HG03457 (cell line): Measurements from ENCODE around the gene DDOST.

Experiments used
- ATAC-seq: cut with Tn5 transposase; IDR thresholded peaks from one replicate; pipeline ENCODE4 v1.9.1; 2021; ENCODE audit warnings: moderate number of reproducible peaks; ENCODE audit not compliant: unreplicated experiment

DDOST gene

DNA sequence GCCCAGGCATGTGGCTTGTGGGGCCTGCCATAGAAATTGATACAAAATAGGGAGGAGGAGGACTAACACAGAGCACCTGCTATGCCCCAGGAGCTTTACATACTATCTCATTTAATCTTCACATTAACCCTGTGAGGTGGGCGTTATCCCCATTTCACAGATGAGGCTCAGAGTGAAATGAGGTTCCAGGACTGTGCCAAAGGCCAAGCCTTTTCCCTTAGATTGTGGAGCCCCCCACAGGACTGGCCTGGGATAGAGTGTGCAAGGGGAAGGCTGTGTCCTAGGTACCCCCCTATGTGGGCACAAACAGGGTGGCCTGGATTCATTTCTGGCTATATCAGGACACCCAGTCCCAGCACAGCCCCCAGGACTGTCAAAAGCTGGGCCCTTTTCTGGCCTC, 2.2 kb upstream of the DDOST start:
- no peak for ATAC-seq

DNA sequence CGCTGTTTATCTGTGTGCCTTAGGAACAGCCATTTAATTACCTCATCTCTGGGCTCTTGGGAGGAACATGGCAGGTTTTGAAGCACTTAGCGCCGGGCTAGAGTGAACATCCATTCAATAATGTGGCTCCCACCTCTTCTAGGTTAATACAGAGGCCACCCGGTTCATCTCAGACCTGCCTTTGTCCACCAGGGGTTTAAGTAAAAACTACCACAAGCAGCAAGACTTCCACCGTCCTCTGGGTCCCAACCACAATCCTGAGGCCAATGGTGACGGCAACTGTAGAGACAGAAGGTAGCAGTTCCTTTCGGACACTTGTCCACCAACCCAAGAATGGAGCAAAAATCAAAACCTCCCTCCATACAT, 924 bp upstream of the DDOST start:
- ATAC-seq: no peak

DNA sequence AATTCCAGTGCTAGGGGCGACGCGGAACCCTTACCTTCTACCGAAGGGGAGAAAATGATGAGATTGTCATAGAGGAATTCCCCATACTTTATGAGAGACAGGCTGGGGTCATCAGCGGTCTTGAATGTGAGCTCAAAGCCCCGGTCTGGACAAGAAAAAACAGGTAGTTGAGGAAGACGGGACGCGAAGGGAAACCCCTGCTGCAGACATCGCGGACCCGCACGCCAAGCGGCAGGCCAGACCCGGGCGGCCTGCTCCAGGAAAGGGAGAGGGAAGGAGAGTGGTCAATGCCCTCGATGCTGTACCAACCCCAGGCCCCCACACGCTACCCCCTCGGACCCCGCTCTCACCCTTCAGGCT, 342 bp downstream of the DDOST start:
- no peak for ATAC-seq

DNA sequence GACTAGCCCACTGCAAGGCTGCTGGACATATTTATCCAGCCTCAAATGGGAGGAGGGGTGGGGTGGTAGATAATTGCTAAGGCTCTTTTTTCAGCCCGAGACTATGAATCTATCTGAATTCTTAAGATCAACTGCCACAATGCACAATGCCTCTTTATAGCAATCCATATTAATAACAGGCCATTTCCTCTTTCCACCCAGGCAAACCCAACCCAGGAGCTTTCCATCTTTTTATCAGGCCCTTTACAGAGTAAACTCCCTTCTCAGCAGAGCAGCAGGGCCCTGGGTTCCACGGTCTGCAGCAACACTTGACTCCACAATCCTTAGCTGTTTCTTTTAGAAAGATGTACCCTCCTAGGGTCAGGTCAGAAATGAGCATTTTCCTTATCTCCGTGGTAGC, 806 bp downstream of the DDOST start:
- ATAC-seq: no peak

DNA sequence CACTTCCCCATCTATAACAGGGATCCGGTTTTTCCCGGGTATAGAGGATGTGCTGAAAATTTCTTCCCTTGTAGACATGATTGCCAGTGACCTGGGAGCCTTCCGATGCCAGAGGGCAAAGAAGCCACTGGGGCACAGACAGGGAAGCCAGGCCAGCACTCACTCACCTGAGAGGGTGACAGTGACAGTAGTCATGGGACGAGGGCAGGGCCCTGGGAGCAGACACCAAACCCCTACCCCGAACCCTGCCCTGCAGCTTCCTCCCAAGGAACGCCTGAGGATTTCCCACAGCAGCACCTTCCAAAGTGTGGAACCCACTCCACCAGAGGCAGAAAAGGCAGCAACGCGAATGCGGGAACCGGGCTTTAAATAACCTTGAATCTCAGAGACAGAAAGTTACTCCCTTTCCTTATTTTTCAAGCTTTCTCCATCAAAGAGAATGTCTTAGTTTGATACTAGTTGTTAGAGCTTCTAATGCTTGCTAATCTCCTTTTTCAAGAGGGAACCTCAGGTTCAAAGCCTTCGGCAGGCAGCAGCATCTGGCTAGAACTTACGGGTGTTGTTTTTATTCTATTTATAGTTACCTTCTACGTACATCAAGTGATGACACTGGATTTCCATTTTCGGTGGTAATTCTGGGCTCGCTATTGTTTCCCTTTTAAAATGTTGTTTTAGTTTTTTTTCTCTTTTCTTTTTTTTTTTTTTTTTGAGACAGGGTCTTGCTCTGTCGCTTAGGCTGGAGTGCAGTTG, 2.8 kb downstream of the DDOST start:
- ATAC-seq: no peak

DNA sequence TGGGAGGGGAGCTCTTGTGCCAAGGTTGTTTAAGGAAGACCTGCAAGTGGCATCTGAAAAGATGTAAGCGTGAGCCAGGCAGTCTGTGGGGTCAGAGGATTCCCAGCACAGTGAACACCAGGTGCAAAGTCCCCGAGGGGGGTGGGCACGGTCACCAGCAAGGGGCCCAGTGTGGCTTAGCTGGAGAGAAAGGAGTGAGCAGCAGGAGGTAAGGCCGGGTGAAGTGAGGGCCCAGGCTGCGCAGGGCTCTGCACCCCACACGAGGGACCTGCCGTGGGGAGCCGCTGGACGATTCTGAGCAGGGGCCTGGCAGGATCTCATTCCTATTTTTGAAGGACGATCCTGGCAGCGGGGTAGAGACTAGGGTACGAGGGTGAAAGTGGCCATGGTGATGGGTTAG, 4.1 kb downstream of the DDOST start:
- no peak for ATAC-seq

DNA sequence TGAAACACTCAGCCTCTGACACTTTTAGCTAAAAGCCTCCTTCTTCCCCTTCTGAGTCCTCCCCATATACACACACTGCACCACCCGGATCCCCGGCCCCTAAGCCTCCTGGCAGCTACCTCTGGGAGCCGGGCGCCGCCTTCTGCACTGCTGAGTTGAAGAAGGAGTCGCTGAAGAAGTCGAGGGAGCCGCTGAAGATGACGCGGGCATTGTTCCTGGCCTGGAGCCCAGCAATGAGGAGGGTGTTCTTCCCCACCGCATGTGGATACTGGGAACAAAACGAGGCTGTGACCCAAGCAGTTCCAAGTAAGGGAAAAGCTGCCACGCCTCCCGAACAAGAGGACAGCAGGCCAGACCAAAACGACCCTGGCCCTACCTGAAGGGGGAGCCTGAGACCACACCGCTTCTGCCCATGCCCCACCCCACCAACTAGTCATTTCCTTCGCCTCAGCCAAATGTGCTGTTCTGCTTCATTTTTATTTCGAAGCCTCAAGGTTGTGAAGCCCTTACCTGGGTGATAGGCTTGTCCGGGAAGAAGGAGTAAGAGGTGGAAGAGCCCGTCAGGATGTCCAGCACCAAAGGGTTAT, 7.0 kb downstream of the DDOST start:
- ATAC-seq: no peak

DNA sequence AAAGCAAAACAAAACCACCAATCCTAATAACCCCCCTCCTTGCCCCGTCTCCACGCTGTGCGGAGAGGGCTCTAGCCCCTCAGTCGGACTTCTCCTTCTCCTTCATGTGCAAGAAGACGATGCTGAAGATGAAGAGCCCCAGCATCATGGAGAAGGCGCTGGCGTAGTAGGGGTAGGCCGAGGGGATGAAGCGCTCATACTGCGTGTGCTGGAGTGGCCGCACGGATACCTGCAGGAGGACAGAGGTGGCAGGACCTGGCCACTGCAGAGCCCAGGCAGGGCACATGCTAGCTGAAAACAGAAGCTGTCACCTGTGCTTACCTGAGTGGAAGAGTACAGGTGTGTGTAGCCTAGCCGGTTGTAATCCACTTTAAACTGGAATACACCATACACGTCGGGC, 8.9 kb downstream of the DDOST start:
- no peak for ATAC-seq

DNA sequence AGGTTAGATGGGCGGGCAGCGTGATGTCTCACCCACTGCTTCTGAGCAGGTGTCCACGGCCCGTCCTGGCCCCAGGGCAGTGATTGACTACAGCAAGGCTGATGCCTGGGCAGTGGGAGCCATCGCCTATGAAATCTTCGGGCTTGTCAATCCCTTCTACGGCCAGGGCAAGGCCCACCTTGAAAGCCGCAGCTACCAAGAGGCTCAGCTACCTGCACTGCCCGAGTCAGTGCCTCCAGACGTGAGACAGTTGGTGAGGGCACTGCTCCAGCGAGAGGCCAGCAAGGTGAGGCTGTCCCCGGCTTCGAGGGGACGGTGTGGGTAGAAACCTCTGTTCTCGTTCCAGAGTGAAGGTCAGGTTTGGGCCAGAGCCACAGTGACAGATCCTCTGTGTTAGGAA, 12.2 kb downstream of the DDOST start:
- no peak for ATAC-seq

DNA sequence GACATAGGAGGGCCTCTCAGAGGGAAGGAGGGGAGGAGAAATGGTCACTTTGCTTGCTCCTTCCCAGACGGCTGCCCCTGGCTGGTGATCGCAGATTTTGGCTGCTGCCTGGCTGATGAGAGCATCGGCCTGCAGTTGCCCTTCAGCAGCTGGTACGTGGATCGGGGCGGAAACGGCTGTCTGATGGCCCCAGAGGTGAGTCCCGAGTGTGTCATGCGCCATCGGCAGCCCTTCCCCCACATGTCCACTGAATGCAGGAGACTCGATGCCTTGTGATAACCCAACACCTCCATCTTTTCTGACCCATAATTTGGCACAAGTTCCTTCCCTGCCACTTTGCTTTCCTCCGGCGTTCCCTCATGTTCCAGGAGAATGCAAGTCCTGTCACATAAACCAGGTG, 12.7 kb downstream of the DDOST start:
- no peak for ATAC-seq

DNA sequence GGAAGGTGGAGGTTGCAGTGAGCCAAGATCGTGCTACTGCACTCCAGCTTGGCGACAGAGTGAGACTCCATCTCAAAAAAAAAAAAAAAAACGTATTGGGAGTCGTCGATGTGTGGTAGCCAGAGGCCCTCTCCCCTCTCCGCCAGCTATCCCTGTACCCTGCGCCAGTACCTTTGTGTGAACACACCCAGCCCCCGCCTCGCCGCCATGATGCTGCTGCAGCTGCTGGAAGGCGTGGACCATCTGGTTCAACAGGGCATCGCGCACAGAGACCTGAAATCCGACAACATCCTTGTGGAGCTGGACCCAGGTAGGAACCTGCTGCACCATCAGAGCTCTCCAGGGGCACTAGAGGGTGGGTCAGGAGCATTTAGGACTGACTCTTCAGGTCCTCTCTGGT, 15.8 kb downstream of the DDOST start:
- ATAC-seq: no peak

DNA sequence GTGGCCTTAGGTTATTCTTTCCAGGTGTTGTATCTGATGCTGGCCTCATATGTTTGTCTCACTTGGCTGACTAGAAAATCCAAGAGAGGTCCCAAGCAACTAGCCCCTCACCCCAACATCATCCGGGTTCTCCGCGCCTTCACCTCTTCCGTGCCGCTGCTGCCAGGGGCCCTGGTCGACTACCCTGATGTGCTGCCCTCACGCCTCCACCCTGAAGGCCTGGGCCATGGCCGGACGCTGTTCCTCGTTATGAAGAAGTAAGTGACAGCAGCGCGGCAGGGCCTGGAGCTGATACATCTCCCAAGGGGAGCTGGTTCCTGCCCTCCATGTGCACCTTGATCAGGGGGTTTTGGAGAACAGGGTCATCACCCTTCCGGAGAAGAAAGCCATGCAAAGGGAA, 16.8 kb downstream of the DDOST start:
- no peak for ATAC-seq

DNA sequence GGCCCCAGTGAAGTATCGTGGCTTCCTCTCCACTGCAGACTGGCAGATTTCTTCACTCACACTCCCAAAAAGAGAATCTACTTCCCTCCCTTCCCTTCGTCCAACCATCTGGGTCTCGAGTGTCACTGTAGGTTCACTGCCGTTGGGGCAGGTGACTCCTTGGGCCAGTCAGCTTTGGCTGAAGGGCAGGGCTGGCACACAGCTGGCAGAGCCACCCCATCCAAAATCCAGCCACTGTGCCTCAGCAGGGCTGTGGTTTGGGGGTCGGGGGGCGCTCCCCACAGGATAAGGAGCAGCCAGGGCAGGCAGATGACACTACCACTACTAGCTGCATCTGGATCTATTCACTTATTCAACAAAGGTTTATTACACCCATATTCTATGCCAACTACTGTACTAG, 18.1 kb downstream of the DDOST start:
- no peak for ATAC-seq

DNA sequence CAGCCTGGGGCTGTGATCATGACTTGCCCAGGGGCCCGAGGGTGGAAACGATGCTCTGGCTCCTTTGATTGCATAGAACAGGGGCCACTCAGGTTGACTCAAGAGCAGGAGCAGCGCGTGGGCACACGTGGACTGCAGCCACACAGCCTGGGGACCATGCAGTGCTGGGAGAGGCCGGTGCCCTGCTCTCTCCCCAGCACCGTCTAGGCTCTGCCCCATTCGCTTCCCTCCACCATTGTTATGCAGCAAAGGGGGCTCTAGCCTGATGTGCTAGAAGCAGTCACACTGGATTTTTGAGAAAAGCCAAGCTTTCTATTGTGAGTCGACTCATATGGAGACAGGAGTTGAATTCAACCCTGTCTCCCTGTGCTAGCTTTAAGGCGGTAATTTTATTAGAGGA, 19.2 kb downstream of the DDOST start:
- no peak for ATAC-seq

DNA sequence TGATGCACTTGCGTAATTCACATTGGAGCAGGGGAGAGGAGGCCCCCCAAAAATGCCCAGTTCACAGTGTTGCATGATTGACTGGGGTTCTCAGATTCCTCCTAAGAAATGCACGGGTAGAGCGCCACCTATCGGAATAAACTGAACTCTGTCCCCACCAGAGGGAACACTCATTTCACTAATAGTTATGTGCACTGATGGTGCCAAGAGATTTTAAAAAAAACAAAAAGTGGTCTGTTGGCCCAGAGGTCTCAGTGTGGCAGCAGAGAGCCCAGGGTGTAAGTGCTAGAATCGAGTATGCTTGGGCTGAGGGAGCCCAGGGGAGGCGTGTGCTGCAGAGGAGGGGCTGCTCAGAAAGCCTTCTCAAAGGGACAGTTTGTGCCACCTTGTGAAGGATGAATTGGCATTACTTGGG, 21.0 kb downstream of the DDOST start:
- ATAC-seq: no peak

DNA sequence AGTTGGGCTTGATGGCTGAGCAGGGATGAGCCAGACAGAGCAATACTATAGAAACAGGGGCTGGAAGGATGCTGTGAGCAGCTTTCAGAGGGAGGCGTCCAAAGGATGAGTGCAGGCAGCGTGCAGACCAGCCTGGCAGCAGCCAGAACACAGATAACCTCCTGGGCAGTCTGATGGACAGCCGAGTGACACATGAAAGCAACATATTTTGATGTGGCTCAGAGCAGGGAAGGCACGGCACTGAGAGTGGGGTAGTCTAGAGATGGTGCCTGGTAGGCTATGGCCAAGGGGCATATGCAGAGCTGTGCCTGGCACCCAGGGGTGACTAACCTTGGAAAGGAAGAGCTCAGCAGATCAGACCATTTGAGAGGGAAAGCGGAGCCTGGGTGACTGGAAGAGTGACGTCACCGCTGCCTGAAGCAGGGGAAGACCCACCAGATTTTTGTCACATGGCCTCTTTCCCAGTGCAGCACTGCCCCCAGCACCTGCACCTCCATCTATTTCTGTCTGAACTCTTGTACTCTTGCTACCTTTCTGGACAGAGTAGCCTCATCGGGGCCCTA, 24.3 kb downstream of the DDOST start:
- ATAC-seq: no peak

DNA sequence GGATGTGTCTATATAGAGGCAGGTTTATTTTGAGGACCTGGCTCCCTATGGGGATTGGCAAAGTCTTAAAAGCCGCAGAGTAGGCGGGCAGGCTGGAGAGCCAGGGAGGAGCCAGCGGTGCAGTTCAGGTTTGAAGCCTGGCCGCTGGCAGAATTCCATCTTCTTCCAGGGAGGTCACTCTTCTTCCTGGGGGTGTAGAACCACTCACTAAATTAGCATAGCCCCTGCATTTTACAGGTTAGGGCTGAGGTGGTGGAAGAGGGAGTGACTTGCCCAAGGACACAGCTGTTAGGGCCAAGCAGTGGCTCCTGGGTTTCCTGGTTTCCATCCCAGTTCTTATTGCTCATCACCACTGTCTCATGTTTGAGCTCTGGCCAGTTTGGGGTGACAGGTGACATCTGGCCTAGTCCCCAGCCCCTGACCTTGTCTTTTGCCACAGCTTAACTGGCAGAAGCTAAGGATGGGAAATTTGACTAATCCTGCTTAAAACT, 26.5 kb downstream of the DDOST start:
- ATAC-seq: no peak

DNA sequence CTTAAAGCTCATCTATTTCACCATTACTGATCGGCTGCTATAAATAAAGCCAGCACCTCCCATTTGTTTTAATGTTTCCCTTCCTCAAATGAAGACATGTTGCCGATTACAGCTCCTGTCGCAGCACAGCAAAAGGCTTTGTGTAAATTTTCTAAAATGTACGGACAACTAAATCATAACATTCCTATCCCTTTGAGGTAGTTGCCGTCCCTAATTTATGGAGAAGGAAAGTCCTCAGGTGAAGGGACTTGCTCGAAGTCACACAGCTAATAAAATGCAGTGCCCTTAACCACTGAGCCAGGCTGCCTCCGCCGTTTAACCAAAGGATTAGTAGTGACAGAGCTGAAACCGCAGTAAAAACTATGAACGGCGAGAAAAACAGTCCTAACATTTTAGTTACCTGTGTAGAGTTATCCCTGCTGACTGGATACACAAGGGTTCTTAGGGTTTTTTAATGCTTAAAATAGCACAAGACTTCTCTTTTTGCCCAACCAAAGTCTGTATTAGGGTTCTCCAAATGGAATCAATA, 27.0 kb downstream of the DDOST start:
- no peak for ATAC-seq

DNA sequence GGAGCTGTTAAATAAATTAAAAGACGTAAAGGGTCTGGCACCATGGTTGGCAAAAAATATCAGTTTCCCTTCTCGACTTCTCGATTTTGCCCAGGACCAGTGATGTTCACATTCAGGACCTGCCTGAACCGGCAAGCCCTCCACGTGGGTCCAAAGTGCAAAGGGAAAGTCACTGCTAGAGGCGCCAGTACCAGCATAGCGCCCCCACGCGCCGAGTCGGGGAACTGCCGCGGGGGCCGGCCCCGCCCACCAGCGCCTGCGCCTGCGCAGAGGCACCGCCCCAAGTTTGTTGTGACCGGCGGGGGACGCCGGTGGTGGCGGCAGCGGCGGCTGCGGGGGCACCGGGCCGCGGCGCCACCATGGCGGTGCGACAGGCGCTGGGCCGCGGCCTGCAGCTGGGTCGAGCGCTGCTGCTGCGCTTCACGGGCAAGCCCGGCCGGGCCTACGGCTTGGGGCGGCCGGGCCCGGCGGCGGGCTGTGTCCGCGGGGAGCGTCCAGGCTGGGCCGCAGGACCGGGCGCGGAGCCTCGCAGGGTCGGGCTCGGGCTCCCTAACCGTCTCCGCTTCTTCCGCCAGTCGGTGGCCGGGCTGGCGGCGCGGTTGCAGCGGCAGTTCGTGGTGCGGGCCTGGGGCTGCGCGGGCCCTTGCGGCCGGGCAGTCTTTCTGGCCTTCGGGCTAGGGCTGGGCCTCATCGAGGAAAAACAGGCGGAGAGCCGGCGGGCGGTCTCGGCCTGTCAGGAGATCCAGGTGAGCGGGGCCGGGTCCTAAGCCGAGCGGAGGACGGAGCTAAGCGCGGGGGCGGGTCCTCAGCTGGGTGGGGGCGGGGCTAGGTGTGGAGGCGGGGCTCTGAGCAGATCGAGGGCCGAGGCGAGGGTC, 27.7 kb downstream of the DDOST start, which contains the start of gene PINK1:
Gene PINK1, plus strand, starts transcription at position 269 of the 875 bp plus-strand sequence. Its CDS starts 91 bp downstream, at position 360.
- ATAC-seq: no peak

DNA sequence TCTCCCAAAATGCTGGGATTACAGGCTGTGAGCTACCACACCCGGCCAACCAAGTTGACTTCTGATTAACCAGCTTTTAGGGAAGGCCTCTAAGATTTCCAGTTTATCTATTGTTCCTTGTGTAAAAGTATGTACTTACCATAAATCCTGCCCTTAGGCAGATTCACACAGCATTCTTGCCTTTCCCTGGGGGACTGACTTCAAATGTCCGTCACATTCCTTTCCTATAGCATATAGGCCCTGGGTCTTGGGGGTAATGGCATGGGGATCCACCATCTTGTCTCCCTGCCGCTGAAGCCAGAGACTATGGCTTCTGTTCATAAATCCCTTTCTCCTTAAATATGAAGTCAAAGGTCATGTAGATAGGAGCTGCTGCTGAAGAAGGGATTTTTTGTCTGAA, 28.8 kb downstream of the DDOST start:
- ATAC-seq: no peak

DNA sequence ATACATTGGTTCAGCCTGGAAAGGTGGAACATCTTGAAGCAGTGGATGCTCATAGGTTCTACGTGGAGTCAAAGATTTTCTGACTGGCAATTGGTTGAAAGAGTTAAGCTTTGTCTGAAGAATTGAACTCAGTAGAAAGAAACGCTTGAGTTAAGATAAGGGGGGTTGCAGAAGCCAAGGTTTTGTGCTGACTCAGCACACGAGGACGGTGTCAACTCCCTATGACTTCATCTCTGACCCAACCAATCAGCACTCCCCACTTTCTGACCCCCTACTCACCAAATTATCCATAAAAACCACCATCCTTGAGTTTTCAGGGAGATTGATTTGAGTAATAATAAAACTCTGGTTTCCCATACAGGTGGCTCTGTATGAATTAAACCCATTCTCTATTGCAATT, 30.4 kb downstream of the DDOST start:
- no peak for ATAC-seq
